Endothelial cell of umbilical vein (primary cell): Measurements from ENCODE around the gene RHBDF1. TPM values are rescaled to one million over a fixed set of nuclear protein-coding genes. Genes with fewer than 3 reads are reported as not detected.

ENCODE experiments used
- BruUV-seq: library from RNA; stranded (reverse); fragments of 400-500 nt; replicated peaks from 2 replicates; lab custom pipeline; 2021; lab: Mats Ljungman, UMichigan
- CTCF ChIA-PET: fragments of 300-600, 350-600 bp; sonication (Branson Sonifier 250); formaldehyde crosslinking; loops from one replicate; lab custom pipeline; 2021; ENCODE audit warnings: antibody characterized with exemption, inconsistent platforms; lab: Charles Lee
- POLR2A ChIA-PET: fragments of 300-600, 350-600 bp; sonication (Branson Sonifier 250); formaldehyde crosslinking; loops from one replicate; lab custom pipeline; 2021; ENCODE audit warnings: antibody characterized with exemption, inconsistent platforms; lab: Charles Lee
- DNase-seq: peaks from one replicate; pipeline ENCODE4 v3.0.0-alpha.2; 2011; ENCODE audit warnings: low read depth, low spot score
- FAIRE-seq: peaks from 2 replicates; lab custom pipeline; 2011; peaks lifted over from hg19 to GRCh38; lab: Jason Lieb, UNC
- H2AFZ ChIP-seq: 2 replicates; pipeline ENCODE4 v1.6.0; 2012; ENCODE audit warnings: low read depth, low read length, control low read depth, inconsistent platforms
- H3K27ac ChIP-seq: 2 replicates; pipeline ENCODE4 v1.5.1; 2011; ENCODE audit warnings: low read depth, mild to moderate bottlenecking, control low read depth, low read length, moderate library complexity; ENCODE audit not compliant: insufficient read depth
- H3K27me3 ChIP-seq, 2 experiments: 2 replicates each; pipeline versions ENCODE4 v1.6.0 to v1.6.1; 2011; ENCODE audit warnings: low read length in 2 of 2, mixed read lengths in 1 of 2; ENCODE audit not compliant: control insufficient read depth in 2 of 2, insufficient read depth in 2 of 2
- H3K36me3 ChIP-seq, 2 experiments: 2 replicates in 1 of 2; 3 replicates in 1 of 2; pipeline ENCODE4 v1.5.1; 2011; ENCODE audit warnings: low read length in 2 of 2, mild to moderate bottlenecking in 1 of 2, moderate library complexity in 1 of 2; ENCODE audit not compliant: control insufficient read depth in 2 of 2, insufficient read depth in 2 of 2; ENCODE audit errors: extremely low read depth in 1 of 2
- H3K4me1 ChIP-seq: 3 replicates; pipeline ENCODE4 v1.5.1; 2011; ENCODE audit warnings: mild to moderate bottlenecking, low read length; ENCODE audit not compliant: control insufficient read depth, insufficient read depth; ENCODE audit errors: extremely low read depth
- H3K4me2 ChIP-seq: 2 replicates; pipeline ENCODE4 v1.6.1; 2011; ENCODE audit warnings: low read length, control low read depth, mixed read lengths; ENCODE audit not compliant: insufficient read depth
- H3K4me3 ChIP-seq, 3 experiments: fragments of 200-600 bp in 1 of 3; sonication (generic), shearing (Covaris generic) in 1 of 3; replicated peaks in 1 of 3; 2 replicates each; pipeline ENCODE4 v1.5.1; 2011 to 2016; ENCODE audit warnings: control low read depth in 3 of 3, low read length in 3 of 3, mild to moderate bottlenecking in 2 of 3, inconsistent platforms in 1 of 3, low read depth in 1 of 3, moderate library complexity in 1 of 3; ENCODE audit not compliant: insufficient read depth in 1 of 3
- H3K79me2 ChIP-seq: 2 replicates; pipeline ENCODE4 v1.6.0; 2012; ENCODE audit warnings: low read length, inconsistent platforms; ENCODE audit not compliant: control insufficient read depth, insufficient read depth
- H3K9ac ChIP-seq: replicated peaks from 2 replicates; pipeline ENCODE3; 2011; ENCODE audit warnings: low read length, control low read depth; ENCODE audit not compliant: insufficient read depth; ENCODE audit errors: extremely low read depth
- H3K9me1 ChIP-seq: replicated peaks from 3 replicates; pipeline ENCODE4 v1.6.0; 2011; ENCODE audit warnings: mild to moderate bottlenecking, low read length; ENCODE audit not compliant: control insufficient read depth, insufficient read depth; ENCODE audit errors: extremely low read depth
- H3K9me3 ChIP-seq: replicated peaks from 2 replicates; pipeline ENCODE4 v1.5.1; 2012; ENCODE audit warnings: low read length, inconsistent platforms; ENCODE audit not compliant: control insufficient read depth, insufficient read depth
- H4K20me1 ChIP-seq: replicated peaks from 2 replicates; pipeline ENCODE3; 2011; ENCODE audit warnings: mild to moderate bottlenecking, low read length; ENCODE audit not compliant: control insufficient read depth, insufficient read depth; ENCODE audit errors: extremely low read depth
- EZH2 ChIP-seq: IDR thresholded peaks from 2 replicates; pipeline ENCODE4 v1.6.1; 2012; ENCODE audit warnings: borderline replicate concordance, low read depth, mild to moderate bottlenecking, moderate library complexity, low read length, inconsistent platforms; ENCODE audit not compliant: severe bottlenecking
- FOS ChIP-seq: IDR thresholded peaks from 2 replicates; pipeline ENCODE4 v1.6.1; 2011; ENCODE audit warnings: mild to moderate bottlenecking, low read length, moderate library complexity, borderline replicate concordance; ENCODE audit not compliant: insufficient read depth
- GATA2 ChIP-seq: IDR thresholded peaks from 2 replicates; pipeline ENCODE4 v1.7.0; 2011; ENCODE audit warnings: low read depth, mild to moderate bottlenecking, moderate library complexity, mixed read lengths, low read length; ENCODE audit not compliant: insufficient read length, insufficient read depth
- JUN ChIP-seq: IDR thresholded peaks from 2 replicates; pipeline ENCODE4 v1.6.1; 2011; ENCODE audit warnings: borderline replicate concordance, low read depth; ENCODE audit not compliant: insufficient read length, insufficient read depth
- MYC ChIP-seq: IDR thresholded peaks from one replicate; pipeline ENCODE4 v1.6.1; 2011; ENCODE audit warnings: mild to moderate bottlenecking, low read depth, low read length
- POLR2A ChIP-seq: IDR thresholded peaks from 2 replicates; pipeline ENCODE4 v1.6.1; 2012; ENCODE audit warnings: low read depth, mild to moderate bottlenecking, control low read depth, low read length
- POLR2AphosphoS5 ChIP-seq: IDR thresholded peaks from 2 replicates; pipeline ENCODE4 v1.6.1; 2012; ENCODE audit warnings: low read depth, mild to moderate bottlenecking, control low read depth, low read length, moderate library complexity; ENCODE audit not compliant: insufficient read depth
- dilution Hi-C: fragments of 300-500 bp; cut with MboI; formaldehyde crosslinking; loops from one replicate; pipeline ENCODE4 v1.15.0; 2019; ENCODE audit warnings: low sequenced_read_pairs; ENCODE audit not compliant: extremely low pct_ligation_motif_present
- intact Hi-C: fragments of 100-400 bp; cut with micrococcal nuclease; formaldehyde crosslinking; loops from one replicate; pipeline ENCODE4 v1.10.0; 2022
- polyA plus RNA-seq, 4 experiments: library from polyadenylated mRNA; depleted of rRNA in 3 of 4; stranded (reverse) in 3 of 4; unstranded in 1 of 4; fragments of >200 nt; gene quantifications; 2 replicates each; pipeline versions ENCODE4 v1.2.1 to v1.2.3, GENCODE V29; 2011 to 2012; ENCODE audit warnings: missing spikeins in 1 of 4
- total RNA-seq: library from RNA; stranded (reverse); gene quantifications from 2 replicates; pipeline ENCODE4 v1.2.3, GENCODE V29; 2021
- TF ChIP-seq, protein P1 (sequence below), 2 donors: IDR thresholded peaks; 1 replicate in 1 of 2; 2 replicates in 1 of 2; pipeline ENCODE4 v1.5.1; 2011; ENCODE audit warnings: low read length in 2 of 2, mild to moderate bottlenecking in 2 of 2, moderate library complexity in 2 of 2, control low read depth in 1 of 2, inconsistent platforms in 1 of 2, low read depth in 1 of 2; ENCODE audit not compliant: insufficient read depth in 1 of 2; ENCODE audit errors: extremely low read depth in 1 of 2
- TF ChIP-seq, protein P2 (sequence below): IDR thresholded peaks from 2 replicates; pipeline ENCODE4 v1.6.1; 2011; ENCODE audit not compliant: insufficient read depth, insufficient read length

Gene RHBDF1
- total and polyA plus RNA-seq, 2 donors (not counting 3 experiments of a cell fraction or from before 2014, with no cell fraction given): 57.0 to 113 TPM

DNA sequence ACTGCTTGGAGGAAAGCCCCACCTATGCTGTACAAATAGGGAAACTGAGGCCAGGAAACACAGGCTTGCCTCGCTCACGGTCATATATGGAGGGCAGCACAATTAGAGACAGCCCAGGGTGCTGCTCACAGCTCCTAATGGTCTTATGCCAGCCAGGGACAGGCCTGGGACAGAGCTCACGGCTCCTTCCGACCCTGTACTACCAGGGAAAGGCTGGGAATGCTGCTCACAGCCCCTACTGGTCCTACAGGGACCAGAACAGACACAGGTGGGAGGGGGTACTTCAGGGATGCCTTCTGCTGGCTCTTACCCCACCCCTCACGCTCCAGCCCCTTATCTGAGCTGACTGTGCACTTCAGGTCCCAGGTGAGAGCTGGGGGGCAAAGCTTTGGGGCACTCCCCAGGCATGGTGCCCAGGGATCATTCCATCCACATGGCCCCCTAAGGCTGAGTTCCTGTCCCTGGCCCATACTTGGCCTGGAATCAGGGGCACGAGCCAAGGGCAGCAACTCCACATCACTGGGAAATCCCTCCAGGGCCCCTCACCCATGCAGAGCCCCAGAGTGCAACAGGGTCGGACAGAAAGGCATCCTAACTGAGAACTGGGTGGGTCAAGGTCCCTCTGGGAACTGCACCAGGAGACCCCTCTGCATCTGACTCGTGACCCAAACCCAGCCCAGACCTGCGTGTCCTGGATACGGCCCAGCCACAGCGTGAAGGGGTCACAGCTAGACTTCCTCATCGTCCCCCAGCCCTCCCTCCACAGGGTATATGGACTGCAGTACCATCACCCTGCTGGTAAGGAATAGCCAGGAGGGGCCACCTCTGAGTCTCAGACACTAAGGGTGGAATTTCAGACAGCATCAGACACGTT lies 5.9 kb downstream of the RHBDF1 start:
- POLR2A ChIA-PET: no interaction called here
- Histone ChIP-seq H3K27me3 (no peaks in the 10 kb centered on the region), H3K4me1 (peaks cover 6% of the 10 kb centered on the region), H3K79me2 (peaks cover 36% of the 10 kb centered on the region), H3K4me2 (no peak overlapping the region), H3K36me3 (peaks cover 0 to 31% of the 10 kb centered on the region in 2 experiments), H3K9me3 (no peaks in the 10 kb centered on the region), H3K9me1 (no peaks in the 10 kb centered on the region), H3K27ac (no peak overlapping the region), H2AFZ (no peak overlapping the region), H3K9ac (no peak overlapping the region), H4K20me1 (no peaks in the 10 kb centered on the region), H3K4me3 (no peak overlapping the region)
- intact Hi-C loops (no loop called here), dilution Hi-C loops (no loop called here)
- TF ChIP-seq POLR2A (no peak), MYC (no peak), JUN (no peak), FOS (no peak), GATA2 (no peak), POLR2AphosphoS5 (no peak), EZH2 (no peak)
- TF ChIP-seq, protein P1, sequence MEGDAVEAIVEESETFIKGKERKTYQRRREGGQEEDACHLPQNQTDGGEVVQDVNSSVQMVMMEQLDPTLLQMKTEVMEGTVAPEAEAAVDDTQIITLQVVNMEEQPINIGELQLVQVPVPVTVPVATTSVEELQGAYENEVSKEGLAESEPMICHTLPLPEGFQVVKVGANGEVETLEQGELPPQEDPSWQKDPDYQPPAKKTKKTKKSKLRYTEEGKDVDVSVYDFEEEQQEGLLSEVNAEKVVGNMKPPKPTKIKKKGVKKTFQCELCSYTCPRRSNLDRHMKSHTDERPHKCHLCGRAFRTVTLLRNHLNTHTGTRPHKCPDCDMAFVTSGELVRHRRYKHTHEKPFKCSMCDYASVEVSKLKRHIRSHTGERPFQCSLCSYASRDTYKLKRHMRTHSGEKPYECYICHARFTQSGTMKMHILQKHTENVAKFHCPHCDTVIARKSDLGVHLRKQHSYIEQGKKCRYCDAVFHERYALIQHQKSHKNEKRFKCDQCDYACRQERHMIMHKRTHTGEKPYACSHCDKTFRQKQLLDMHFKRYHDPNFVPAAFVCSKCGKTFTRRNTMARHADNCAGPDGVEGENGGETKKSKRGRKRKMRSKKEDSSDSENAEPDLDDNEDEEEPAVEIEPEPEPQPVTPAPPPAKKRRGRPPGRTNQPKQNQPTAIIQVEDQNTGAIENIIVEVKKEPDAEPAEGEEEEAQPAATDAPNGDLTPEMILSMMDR (IDR thresholded peaks at IDR 0.05; ENCODE audit: extremely low read depth in 1 of 2, insufficient read depth in 1 of 2, low read depth in 1 of 2, low read length in 2 of 2): no peak
- TF ChIP-seq, protein P2, sequence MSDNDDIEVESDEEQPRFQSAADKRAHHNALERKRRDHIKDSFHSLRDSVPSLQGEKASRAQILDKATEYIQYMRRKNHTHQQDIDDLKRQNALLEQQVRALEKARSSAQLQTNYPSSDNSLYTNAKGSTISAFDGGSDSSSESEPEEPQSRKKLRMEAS: no peak
- DNase-seq: no peak
- FAIRE-seq: no peak
- CTCF ChIA-PET: interaction anchor here (0.5 to 18.5 kb wide), 21 partner anchors 10 to 296 kb away, joined by 3 to 790 read pairs (median 6); partner anchors contain the start of genes HBQ1, MPG, POLR3K and SNRNP25
- no TSS peak for BruUV-seq
